Fibroblast of mammary gland (primary cell): ENCODE measurements around the gene TMEM60.

Experiments
- DNase-seq: peaks from one replicate; pipeline ENCODE4 v3.0.0-alpha.2; 2010; ENCODE audit warnings: low read depth
- H3K4me3 ChIP-seq: 2 replicates; pipeline ENCODE4 v1.5.1; 2011; ENCODE audit warnings: low read depth, mild to moderate bottlenecking, low read length, moderate library complexity; ENCODE audit not compliant: control insufficient read depth
- CTCF ChIP-seq: conservative IDR thresholded peaks from 2 replicates; pipeline ENCODE4 v1.5.1; 2011; ENCODE audit warnings: low read depth, low read length, inconsistent platforms; ENCODE audit not compliant: control insufficient read depth, insufficient read depth

Gene TMEM60

GRCh38 chr7:77813180-77813579, 14.9 kb upstream of the TMEM60 start:
- DNase-seq: no peak
- H3K4me3 ChIP-seq: no peak overlapping the region
- TF ChIP-seq CTCF: no peak

GRCh38 chr7:77812290-77812685, 14.1 kb upstream of the TMEM60 start:
- TF ChIP-seq CTCF: no peak
- peak; percentile 76 for DNase-seq
- no peak overlapping the region for H3K4me3 ChIP-seq

GRCh38 chr7:77811516-77812289, 13.5 kb upstream of the TMEM60 start:
- DNase-seq: no peak
- H3K4me3 ChIP-seq: no peak overlapping the region
- TF ChIP-seq CTCF: no peak

GRCh38 chr7:77808517-77808916, 10.3 kb upstream of the TMEM60 start:
- no peak for DNase-seq
- H3K4me3 ChIP-seq: no peak overlapping the region
- no peak for TF ChIP-seq CTCF

GRCh38 chr7:77806425-77806824, 8.2 kb upstream of the TMEM60 start:
- no peak for DNase-seq
- TF ChIP-seq CTCF: no peak

GRCh38 chr7:77802557-77803405, 4.5 kb upstream of the TMEM60 start:
- H3K4me3 ChIP-seq: no peak overlapping the region
- no peak for DNase-seq
- TF ChIP-seq CTCF: no peak

More at GRCh38 chr7:77806425-77806824, 8.2 kb upstream of the TMEM60 start:
- no peak overlapping the region for H3K4me3 ChIP-seq
